ENCODE data around the gene SUPT4H1.

- TF ChIP-seq POLR2AphosphoS5 (IDR thresholded peaks at IDR 0.05; ENCODE audit: low read depth, low read length) = no peak
- no peak for TF ChIP-seq POLR2A (IDR thresholded peaks at IDR 0.05; ENCODE audit: low read depth, low read length)
- no peak for TF ChIP-seq TAF1 (IDR thresholded peaks at IDR 0.05; ENCODE audit: borderline replicate concordance, low read depth, low read length)
These were observed 45.7 kb downstream of the SUPT4H1 start for GRCh38 chr17:58306131-58306951.

All from GM12892 (cell line).